HEK293 (cell line): Measurements from ENCODE around the gene BBOF1.

ENCODE experiments used
- CTCF ChIA-PET: fragments of 350-600 bp; formaldehyde crosslinking; extraction: SDS; loops from one replicate; lab custom pipeline; 2021; ENCODE audit warnings: antibody characterized with exemption; lab: Yijun Ruan, JAX
- POLR2A ChIA-PET: fragments of 300-600 bp; formaldehyde crosslinking; extraction: SDS; loops from one replicate; lab custom pipeline; 2020; ENCODE audit warnings: antibody characterized with exemption, inconsistent platforms; lab: Yijun Ruan, JAX
- H3K27ac ChIP-seq: fragments of 200-500 bp; sonication (Bioruptor generic); 2 replicates; pipeline ENCODE4 v1.5.1; 2014; ENCODE audit warnings: low read depth, low read length, control low read depth, inconsistent platforms; ENCODE audit errors: extremely low read depth
- H3K36me3 ChIP-seq, 2 experiments: fragments of 200-500 bp in 1 of 2; sonication (Bioruptor generic) in 1 of 2; 1 replicate in 1 of 2; 2 replicates in 1 of 2; pipeline ENCODE4 v1.5.1; 2014 to 2017; ENCODE audit warnings: inconsistent platforms in 2 of 2, low read length in 2 of 2; ENCODE audit not compliant: control insufficient read depth in 2 of 2, insufficient read depth in 1 of 2
- H3K4me1 ChIP-seq: fragments of 200-500 bp; sonication (Bioruptor generic); 2 replicates; pipeline ENCODE4 v1.5.1; 2014; ENCODE audit warnings: mild to moderate bottlenecking, low read length, inconsistent platforms; ENCODE audit not compliant: control insufficient read depth, insufficient read depth
- H3K4me3 ChIP-seq: 2 replicates; pipeline ENCODE4 v1.5.1; 2011; ENCODE audit warnings: low read depth, mild to moderate bottlenecking, control low read depth, low read length, moderate library complexity
- H3K9me3 ChIP-seq: fragments of 200-500 bp; sonication (Bioruptor generic); 2 replicates; pipeline ENCODE4 v1.5.1; 2014; ENCODE audit warnings: low read depth, low read length, inconsistent platforms; ENCODE audit not compliant: control insufficient read depth, insufficient read depth
- KLF8 ChIP-seq: fragments of 450-650 bp; formaldehyde crosslinking; IDR thresholded peaks from 2 replicates; pipeline ENCODE4 v1.5.1; 2016; ENCODE audit warnings: missing biosample characterization, missing genetic modification characterization
- MZF1 ChIP-seq: fragments of 450-650 bp; formaldehyde crosslinking; IDR thresholded peaks from 2 replicates; pipeline ENCODE4 v1.5.1; 2017; ENCODE audit warnings: missing biosample characterization, missing genetic modification characterization, borderline replicate concordance
- REPIN1 ChIP-seq: fragments of 450-650 bp; formaldehyde crosslinking; IDR thresholded peaks from 2 replicates; pipeline ENCODE4 v1.5.1; 2017; ENCODE audit warnings: missing biosample characterization, missing genetic modification characterization, low read depth
- WT1 ChIP-seq: fragments of 450-650 bp; formaldehyde crosslinking; IDR thresholded peaks from 2 replicates; pipeline ENCODE4 v1.5.1; 2016; ENCODE audit warnings: missing biosample characterization, missing genetic modification characterization
- ZNF121 ChIP-seq: fragments of 450-650 bp; formaldehyde crosslinking; IDR thresholded peaks from 2 replicates; pipeline ENCODE4 v1.5.1; 2016; ENCODE audit warnings: missing biosample characterization, missing genetic modification characterization
- ZNF174 ChIP-seq: fragments of 450-650 bp; formaldehyde crosslinking; IDR thresholded peaks from 2 replicates; pipeline ENCODE4 v1.5.0; 2017; ENCODE audit warnings: missing biosample characterization, mild to moderate bottlenecking, missing genetic modification characterization
- ZNF248 ChIP-seq: fragments of 450-650 bp; formaldehyde crosslinking; IDR thresholded peaks from 2 replicates; pipeline ENCODE4 v1.5.1; 2017; ENCODE audit warnings: missing biosample characterization, missing genetic modification characterization
- ZNF37A ChIP-seq: fragments of 450-650 bp; IDR thresholded peaks from 2 replicates; pipeline ENCODE4 v1.5.1; 2018; ENCODE audit warnings: missing biosample characterization, missing genetic modification characterization
- ZNF423 ChIP-seq: fragments of 450-650 bp; formaldehyde crosslinking; IDR thresholded peaks from 2 replicates; pipeline ENCODE4 v1.5.1; 2016; ENCODE audit warnings: missing biosample characterization, missing genetic modification characterization
- ZNF48 ChIP-seq: fragments of 450-650 bp; formaldehyde crosslinking; IDR thresholded peaks from 2 replicates; pipeline ENCODE4 v1.5.1; 2016; ENCODE audit warnings: missing biosample characterization, missing genetic modification characterization
- ZNF510 ChIP-seq: fragments of 450-650 bp; formaldehyde crosslinking; IDR thresholded peaks from 2 replicates; pipeline ENCODE4 v1.5.1; 2018; ENCODE audit warnings: mild to moderate bottlenecking, missing genetic modification characterization, missing biosample characterization; ENCODE audit not compliant: insufficient replicate concordance
- ZNF549 ChIP-seq: fragments of 450-650 bp; IDR thresholded peaks from 2 replicates; pipeline ENCODE4 v1.5.1; 2018; ENCODE audit warnings: missing biosample characterization, missing genetic modification characterization, mild to moderate bottlenecking, inconsistent platforms, moderate library complexity
- ZNF626 ChIP-seq: fragments of 450-650 bp; sonication (Bioruptor Pico); formaldehyde crosslinking; IDR thresholded peaks from 2 replicates; pipeline ENCODE4 v1.5.1; 2018; ENCODE audit warnings: missing biosample characterization, missing genetic modification characterization, inconsistent platforms
- ZNF654 ChIP-seq: fragments of 450-650 bp; formaldehyde crosslinking; IDR thresholded peaks from 2 replicates; pipeline ENCODE4 v1.5.1; 2016; ENCODE audit warnings: low read depth, missing biosample characterization, missing genetic modification characterization
- ZNF664 ChIP-seq: fragments of 450-650 bp; formaldehyde crosslinking; IDR thresholded peaks from 2 replicates; pipeline ENCODE4 v1.5.1; 2016; ENCODE audit warnings: missing biosample characterization, missing genetic modification characterization
- ZNF677 ChIP-seq: fragments of 450-650 bp; IDR thresholded peaks from 2 replicates; pipeline ENCODE4 v1.5.0; 2018; ENCODE audit warnings: missing biosample characterization, mild to moderate bottlenecking, missing genetic modification characterization, moderate library complexity
- ZNF701 ChIP-seq: fragments of 450-650 bp; formaldehyde crosslinking; IDR thresholded peaks from 2 replicates; pipeline ENCODE4 v1.5.1; 2016; ENCODE audit warnings: missing biosample characterization, missing genetic modification characterization
- ZNF776 ChIP-seq: fragments of 450-650 bp; formaldehyde crosslinking; IDR thresholded peaks from 2 replicates; pipeline ENCODE4 v1.5.0; 2017; ENCODE audit warnings: missing biosample characterization, missing genetic modification characterization, borderline replicate concordance
- TF ChIP-seq, protein P1 (sequence below): fragments of 450-650 bp; formaldehyde crosslinking; IDR thresholded peaks from 2 replicates; pipeline ENCODE4 v1.5.1; 2016; ENCODE audit warnings: missing biosample characterization, missing genetic modification characterization
- TF ChIP-seq, protein P2 (sequence below): fragments of 450-650 bp; formaldehyde crosslinking; IDR thresholded peaks from 2 replicates; pipeline ENCODE4 v1.5.1; 2016; ENCODE audit warnings: missing biosample characterization, missing genetic modification characterization, low read depth
- TF ChIP-seq, protein P3 (sequence below): fragments of 450-650 bp; formaldehyde crosslinking; IDR thresholded peaks from 2 replicates; pipeline ENCODE4 v1.5.1; 2016; ENCODE audit warnings: missing biosample characterization, missing genetic modification characterization

BBOF1 gene

DNA sequence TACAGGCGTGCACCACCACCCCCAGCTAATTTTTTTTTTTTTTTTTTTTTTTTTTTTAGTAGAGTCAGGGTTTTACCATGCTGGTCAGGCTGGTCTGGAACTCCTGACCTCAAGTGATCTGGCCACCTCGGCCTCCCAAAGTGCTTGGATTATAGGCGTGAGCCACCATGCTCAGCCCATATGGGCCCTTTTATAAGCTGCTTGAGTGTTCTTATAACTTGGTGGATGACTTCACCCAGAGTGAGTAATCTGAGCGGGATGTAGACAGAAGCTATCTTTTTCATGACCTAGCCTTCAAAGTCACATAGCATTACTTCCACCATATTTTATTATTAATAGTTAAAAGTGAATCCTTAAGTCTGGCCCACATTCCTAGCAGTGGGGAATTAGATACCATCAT, 16.4 kb downstream of the BBOF1 start (continued):
- TF ChIP-seq ZNF121 (tag by site-specific recombination) (no peak), REPIN1 (tag by site-specific recombination) (no peak)

DNA sequence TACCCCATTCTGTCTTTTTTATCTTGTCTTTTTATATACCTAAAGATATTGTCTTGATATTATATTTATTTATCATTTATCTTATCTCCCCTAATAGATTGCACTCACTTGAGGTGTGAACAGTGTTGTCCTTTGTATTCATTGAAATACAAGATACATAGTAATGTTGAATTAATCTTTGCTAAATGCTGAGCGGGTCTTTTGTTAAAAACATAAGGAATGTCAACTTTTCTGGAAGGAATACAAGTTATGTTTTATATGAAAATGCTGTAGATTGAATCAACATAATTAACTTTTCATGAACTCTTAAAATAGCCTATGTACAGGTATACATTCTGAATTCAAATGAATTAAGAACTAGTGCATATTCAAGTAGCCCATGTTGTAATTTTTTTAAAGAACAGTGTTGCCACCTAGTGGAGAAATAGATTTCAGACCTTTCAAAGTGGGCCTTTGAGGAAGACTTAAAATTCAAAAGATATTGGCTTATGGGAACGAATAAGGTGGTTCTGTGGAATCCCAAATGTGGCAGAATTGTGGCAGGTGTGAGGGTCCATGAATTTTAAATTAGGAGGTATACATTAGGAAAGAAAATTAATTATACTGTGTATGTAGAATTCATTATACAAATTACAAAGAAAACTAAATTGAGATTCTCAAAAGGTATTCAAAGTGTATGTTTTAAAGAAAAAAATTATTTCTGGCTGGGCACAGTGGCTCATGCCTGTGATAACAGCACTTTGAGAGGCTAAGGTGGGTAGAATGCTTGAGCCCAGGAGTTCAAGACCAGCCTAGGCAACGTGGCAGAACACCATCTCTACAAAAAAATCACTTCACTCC, 19.1 kb downstream of the BBOF1 start:
- H3K36me3 ChIP-seq = no peaks in the 10 kb centered on the region
- POLR2A ChIA-PET = no interaction called here
- H3K9me3 ChIP-seq = no peaks in the 10 kb centered on the region
- no peaks in the 10 kb centered on the region for H3K4me1 ChIP-seq
- no peak overlapping the region for H3K4me3 ChIP-seq
- TF ChIP-seq ZNF654 (tag by site-specific recombination) = peak; percentile 74
- no peak for TF ChIP-seq ZNF701 (tag by site-specific recombination)
- CTCF ChIA-PET = interaction anchor here (0.6 to 1.5 kb wide), 5 partner anchors 11 to 213 kb away, joined by 3 to 5 read pairs (median 4); no protein-coding TSS in a partner anchor
- H3K27ac ChIP-seq = no peak overlapping the region

DNA sequence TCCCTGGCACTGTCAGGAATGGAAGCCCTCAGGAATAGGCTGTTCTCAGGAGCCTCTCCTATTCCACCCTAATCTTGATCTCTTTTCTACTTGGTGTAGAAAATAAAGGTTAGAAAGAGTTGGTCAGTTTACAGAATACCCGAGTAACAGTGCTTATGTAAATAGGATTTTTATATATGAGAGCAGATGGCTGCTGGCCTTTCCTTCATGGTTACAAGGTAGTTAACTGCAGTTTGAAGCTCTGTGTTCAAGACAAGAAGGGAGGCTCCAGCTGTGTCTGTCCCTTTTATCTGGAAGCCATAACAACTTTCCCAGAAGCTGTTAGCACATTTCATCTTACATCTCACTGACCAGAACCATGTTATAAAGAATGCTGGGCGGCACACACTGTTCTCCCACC, 23.1 kb downstream of the BBOF1 start:
- Histone ChIP-seq H3K27ac (no peak overlapping the region), H3K4me1 (no peaks in the 10 kb centered on the region), H3K9me3 (no peaks in the 10 kb centered on the region), H3K36me3 (no peaks in the 10 kb centered on the region), H3K4me3 (no peak overlapping the region)
- CTCF ChIA-PET = no interaction called here
- POLR2A ChIA-PET = no interaction called here
- TF ChIP-seq ZNF248 (tag by site-specific recombination) = no peak
- TF ChIP-seq ZNF37A (tag by site-specific recombination) = no peak
- TF ChIP-seq ZNF174 (tag by site-specific recombination) = no peak
- TF ChIP-seq KLF8 (tag by site-specific recombination) = no peak
- TF ChIP-seq, protein P1, sequence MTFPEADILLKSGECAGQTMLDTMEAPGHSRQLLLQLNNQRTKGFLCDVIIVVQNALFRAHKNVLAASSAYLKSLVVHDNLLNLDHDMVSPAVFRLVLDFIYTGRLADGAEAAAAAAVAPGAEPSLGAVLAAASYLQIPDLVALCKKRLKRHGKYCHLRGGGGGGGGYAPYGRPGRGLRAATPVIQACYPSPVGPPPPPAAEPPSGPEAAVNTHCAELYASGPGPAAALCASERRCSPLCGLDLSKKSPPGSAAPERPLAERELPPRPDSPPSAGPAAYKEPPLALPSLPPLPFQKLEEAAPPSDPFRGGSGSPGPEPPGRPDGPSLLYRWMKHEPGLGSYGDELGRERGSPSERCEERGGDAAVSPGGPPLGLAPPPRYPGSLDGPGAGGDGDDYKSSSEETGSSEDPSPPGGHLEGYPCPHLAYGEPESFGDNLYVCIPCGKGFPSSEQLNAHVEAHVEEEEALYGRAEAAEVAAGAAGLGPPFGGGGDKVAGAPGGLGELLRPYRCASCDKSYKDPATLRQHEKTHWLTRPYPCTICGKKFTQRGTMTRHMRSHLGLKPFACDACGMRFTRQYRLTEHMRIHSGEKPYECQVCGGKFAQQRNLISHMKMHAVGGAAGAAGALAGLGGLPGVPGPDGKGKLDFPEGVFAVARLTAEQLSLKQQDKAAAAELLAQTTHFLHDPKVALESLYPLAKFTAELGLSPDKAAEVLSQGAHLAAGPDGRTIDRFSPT (tag by site-specific recombination) = no peak
- TF ChIP-seq MZF1 (tag by site-specific recombination) = no peak
- no peak for TF ChIP-seq ZNF677 (tag by site-specific recombination)
- no peak for TF ChIP-seq ZNF510 (tag by site-specific recombination)
- no peak for TF ChIP-seq ZNF423

DNA sequence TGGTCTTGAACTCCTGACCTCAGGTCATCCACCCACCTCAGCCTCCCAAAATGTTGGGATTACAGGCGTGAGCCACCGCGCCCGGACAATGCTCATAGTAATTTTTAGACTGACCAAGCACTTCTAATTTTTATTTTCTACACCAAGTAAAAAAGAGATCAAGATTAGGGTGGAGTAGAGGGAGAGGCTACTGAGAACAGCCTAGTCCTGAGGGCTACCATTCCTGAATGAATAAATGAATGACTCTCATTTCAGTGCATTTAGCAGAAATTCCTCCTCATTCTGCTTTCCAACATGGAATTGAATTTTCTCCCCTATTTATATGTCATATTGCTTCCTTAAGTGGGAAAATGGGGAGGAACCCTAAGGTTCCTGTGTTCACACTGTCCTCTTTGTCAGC, 26.4 kb downstream of the BBOF1 start:
- POLR2A ChIA-PET = no interaction called here
- CTCF ChIA-PET = no interaction called here
- TF ChIP-seq ZNF664 (tag by site-specific recombination) = no peak
- no peak for TF ChIP-seq ZNF626 (tag by site-specific recombination)
- no peak for TF ChIP-seq ZNF48
- TF ChIP-seq, protein P2, sequence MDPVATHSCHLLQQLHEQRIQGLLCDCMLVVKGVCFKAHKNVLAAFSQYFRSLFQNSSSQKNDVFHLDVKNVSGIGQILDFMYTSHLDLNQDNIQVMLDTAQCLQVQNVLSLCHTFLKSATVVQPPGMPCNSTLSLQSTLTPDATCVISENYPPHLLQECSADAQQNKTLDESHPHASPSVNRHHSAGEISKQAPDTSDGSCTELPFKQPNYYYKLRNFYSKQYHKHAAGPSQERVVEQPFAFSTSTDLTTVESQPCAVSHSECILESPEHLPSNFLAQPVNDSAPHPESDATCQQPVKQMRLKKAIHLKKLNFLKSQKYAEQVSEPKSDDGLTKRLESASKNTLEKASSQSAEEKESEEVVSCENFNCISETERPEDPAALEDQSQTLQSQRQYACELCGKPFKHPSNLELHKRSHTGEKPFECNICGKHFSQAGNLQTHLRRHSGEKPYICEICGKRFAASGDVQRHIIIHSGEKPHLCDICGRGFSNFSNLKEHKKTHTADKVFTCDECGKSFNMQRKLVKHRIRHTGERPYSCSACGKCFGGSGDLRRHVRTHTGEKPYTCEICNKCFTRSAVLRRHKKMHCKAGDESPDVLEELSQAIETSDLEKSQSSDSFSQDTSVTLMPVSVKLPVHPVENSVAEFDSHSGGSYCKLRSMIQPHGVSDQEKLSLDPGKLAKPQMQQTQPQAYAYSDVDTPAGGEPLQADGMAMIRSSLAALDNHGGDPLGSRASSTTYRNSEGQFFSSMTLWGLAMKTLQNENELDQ (tag by site-specific recombination) = no peak
- TF ChIP-seq, protein P3, sequence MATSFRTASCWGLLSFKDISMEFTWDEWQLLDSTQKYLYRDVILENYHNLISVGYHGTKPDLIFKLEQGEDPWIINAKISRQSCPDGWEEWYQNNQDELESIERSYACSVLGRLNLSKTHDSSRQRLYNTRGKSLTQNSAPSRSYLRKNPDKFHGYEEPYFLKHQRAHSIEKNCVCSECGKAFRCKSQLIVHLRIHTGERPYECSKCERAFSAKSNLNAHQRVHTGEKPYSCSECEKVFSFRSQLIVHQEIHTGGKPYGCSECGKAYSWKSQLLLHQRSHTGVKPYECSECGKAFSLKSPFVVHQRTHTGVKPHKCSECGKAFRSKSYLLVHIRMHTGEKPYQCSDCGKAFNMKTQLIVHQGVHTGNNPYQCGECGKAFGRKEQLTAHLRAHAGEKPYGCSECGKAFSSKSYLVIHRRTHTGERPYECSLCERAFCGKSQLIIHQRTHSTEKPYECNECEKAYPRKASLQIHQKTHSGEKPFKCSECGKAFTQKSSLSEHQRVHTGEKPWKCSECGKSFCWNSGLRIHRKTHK = no peak
- TF ChIP-seq ZNF776 (tag by site-specific recombination) = no peak
- TF ChIP-seq WT1 (tag by site-specific recombination) = no peak
- no peak for TF ChIP-seq ZNF248 (tag by site-specific recombination)
- no peak for TF ChIP-seq ZNF549 (tag by site-specific recombination)
- Histone ChIP-seq H3K4me1 (no peaks in the 10 kb centered on the region), H3K9me3 (no peaks in the 10 kb centered on the region), H3K27ac (no peak overlapping the region), H3K36me3 (no peaks in the 10 kb centered on the region; a peak in 1 of 3 replicates), H3K4me3 (no peak overlapping the region)
